Measurements from ENCODE around the gene TPSB2. TPM values are rescaled to one million over a fixed set of nuclear protein-coding genes. Genes with fewer than 3 reads are reported as not detected.

TPSB2 gene
- total and polyA plus RNA-seq, 9 of the 15 experiments (the other 6 are each of a cell fraction or from before 2014, with no cell fraction given): 0.18 TPM; not detected in 8

- no peak overlapping the region for H3K4me2 ChIP-seq (ENCODE audit: insufficient read depth, low read length)
- intact Hi-C loops (cut with micrococcal nuclease) (no loop called here), in situ Hi-C loops (cut with MboI) (no loop called here)
- H3K27ac ChIP-seq (ENCODE audit: extremely low read depth, low read depth, low read length): no peak overlapping the region
- no peaks in the 10 kb centered on the region for H4K20me1 ChIP-seq (replicated peaks; ENCODE audit: control insufficient read depth, insufficient read depth, low read length)
- H3K79me2 ChIP-seq (ENCODE audit: control insufficient read depth, insufficient read depth, low read length): no peaks in the 10 kb centered on the region
- FAIRE-seq: no peak
- H3K36me3 ChIP-seq (ENCODE audit: control insufficient read depth, insufficient read depth, low read length): no peaks in the 10 kb centered on the region
- peak overlapping the region in 1 of 2 experiments; percentile 52; a peak in 1 of 4 replicates for H3K9ac ChIP-seq (ENCODE audit: insufficient read depth in 1 of 2, low read depth in 2 of 2, low read length in 2 of 2)
- no peaks in the 10 kb centered on the region for H3K9me3 ChIP-seq (replicated peaks; ENCODE audit: control insufficient read depth, insufficient read depth, low read depth, low read length)
- WGBS (ENCODE audit: insufficient coverage, low coverage, missing lambda C conversion rate): 12% methylated on average over 17 of the region's 21 CpGs
- no peak overlapping the region for H2AFZ ChIP-seq (ENCODE audit: low read depth, low read length)
- DNase-seq (ENCODE audit: extremely low read depth in 1 of 4, low spot score in 3 of 4): no peak
- H3K4me3 ChIP-seq: no peak overlapping the region
- ChIA-PET POLR2A (interaction anchor here (0.6 to 1.7 kb wide), 7 partner anchors 9 to 474 kb away, joined by 3 to 7 read pairs (median 4); no protein-coding TSS in a partner anchor), CTCF (ENCODE audit: low intra/inter-chr PET ratio) (interaction anchor here (0.6 kb wide), 1 partner anchor 31 kb away, joined by 4 read pairs; no protein-coding TSS in a partner anchor)
- no peaks in the 10 kb centered on the region for H3K9me1 ChIP-seq (ENCODE audit: control insufficient read depth, insufficient read depth, low read length)
- no peak for ATAC-seq
- no TSS peak for BruUV-seq (replicated peaks)
- H3K4me1 ChIP-seq (replicated peaks in 1 of 2; ENCODE audit: control insufficient read depth in 2 of 2, insufficient read depth in 2 of 2, low read length in 2 of 2): peaks cover 0 to 55% of the 10 kb centered on the region in 2 experiments; a peak in 2 of 5 replicates
- peaks cover 23 to 58% of the 10 kb centered on the region in 2 experiments; a peak in 4 of 5 replicates for H3K27me3 ChIP-seq (ENCODE audit: control insufficient read depth in 2 of 2, insufficient read depth in 2 of 2, low read length in 2 of 2)
- TF ChIP-seq HNRNPLL (IDR thresholded peaks at IDR 0.05; ENCODE audit: low read depth, low read length, poor library complexity, severe bottlenecking) (no peak), ZNF41 (CRISPR knock-in tag; conservative IDR thresholded peaks at IDR 0.05) (no peak), AFF1 (IDR thresholded peaks at IDR 0.05; ENCODE audit: low read depth in 1 of 2, partially characterized antibody in 2 of 2) (no peak), TCF3 (CRISPR knock-in tag; IDR thresholded peaks at IDR 0.05) (no peak), HDAC1 (IDR thresholded peaks at IDR 0.05) (no peak), HDGF (IDR thresholded peaks at IDR 0.05) (no peak), ZBTB5 (IDR thresholded peaks at IDR 0.05) (peak; percentile 59; the same call in 1 of the 2 replicates), FOXO4 (CRISPR knock-in tag; IDR thresholded peaks at IDR 0.05) (no peak), TCFL5 (CRISPR knock-in tag; conservative IDR thresholded peaks at IDR 0.05) (no peak), PYGO2 (tag; IDR thresholded peaks at IDR 0.05) (no peak), RBM25 (IDR thresholded peaks at IDR 0.05; ENCODE audit: low read depth, low read length, severe bottlenecking) (no peak), HINFP (tag; conservative IDR thresholded peaks at IDR 0.05; ENCODE audit: low read depth) (peak; percentile 90)
Observed at GRCh38 chr16:1277617-1278282, 47.8 kb upstream of the TPSB2 start.

Data from K562 (cell line).